Measurements from ENCODE around the gene PACS2.

Gene PACS2

DNA sequence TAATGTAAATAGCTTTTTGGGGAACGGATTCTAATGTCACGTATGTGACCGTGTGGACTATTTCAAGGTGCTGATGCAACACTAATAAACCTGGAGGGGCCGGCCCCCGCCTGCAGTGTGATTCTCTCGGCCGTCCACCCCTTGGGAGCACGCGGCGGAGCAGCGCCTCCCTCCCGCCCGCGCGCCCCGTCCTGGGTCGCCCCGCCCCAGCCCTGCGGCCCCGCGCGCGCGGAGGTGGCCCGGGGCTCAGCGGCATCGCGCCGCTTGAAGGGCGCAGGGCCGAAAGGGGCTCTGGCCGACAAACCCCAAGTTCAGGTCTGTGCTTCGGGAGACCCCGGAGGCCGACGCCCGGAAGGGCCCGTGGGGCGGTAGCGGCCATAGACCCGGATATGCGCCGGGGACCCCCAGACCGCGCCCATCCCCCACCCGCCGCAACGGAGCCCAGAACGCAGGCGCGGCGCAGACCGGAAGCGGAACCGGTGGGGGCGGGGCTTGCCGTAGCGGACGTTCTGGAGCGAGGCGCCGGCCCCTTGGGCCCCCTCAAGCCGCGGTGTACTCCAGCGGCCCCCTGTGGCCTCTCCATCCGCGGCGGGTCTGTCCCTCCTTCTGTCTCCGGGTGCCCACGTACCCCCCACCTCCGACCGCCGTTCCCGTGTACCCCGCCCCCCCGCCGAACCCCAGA lies 83.6 kb downstream of the PACS2 start, which contains the start of gene TEX22:
TEX22 (plus strand) TSS at position 495 of the 682 bp plus-strand sequence. CDS start 803 bp downstream, outside the sequence.
- peak; percentile 65 to 92 for DNase-seq (ENCODE audit: extremely low read depth in 1 of 2, low read depth in 1 of 2)

DNA sequence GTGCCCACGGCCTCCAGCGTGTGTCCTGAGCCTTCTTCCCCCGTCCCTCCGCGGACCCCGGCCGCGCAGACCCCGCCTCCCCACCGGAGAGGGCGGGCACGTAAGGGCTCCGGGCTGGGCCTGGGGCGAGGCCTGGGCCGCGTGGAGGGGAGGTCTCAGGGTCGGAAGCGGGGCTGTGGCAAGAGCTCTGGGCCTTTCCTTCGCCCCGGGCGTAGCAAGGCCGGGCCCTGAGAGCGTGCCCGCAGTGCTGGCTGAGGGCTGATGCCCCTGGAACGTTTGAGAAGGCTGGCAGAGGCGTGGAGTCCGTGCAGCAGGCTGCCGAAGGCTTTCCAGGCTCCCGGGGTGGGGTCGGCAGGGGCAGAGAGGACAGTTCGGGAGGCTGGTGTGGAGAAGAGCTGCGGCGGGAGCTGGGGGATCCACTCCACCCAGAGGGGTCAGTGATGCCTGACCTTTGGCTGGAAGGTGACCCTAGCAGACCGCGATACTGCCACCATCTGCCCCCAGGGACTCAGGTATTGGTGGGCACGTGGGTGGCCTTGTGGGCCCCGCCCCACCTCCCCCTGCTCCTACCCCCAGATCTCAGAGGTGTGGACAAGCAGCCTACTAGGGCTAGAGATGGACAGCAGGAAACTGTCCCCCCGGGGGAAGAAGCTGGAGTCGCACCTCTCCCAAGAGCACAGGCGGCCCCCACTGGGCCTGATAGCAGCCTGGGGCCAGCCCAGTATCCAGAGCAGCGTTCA lies 84.3 kb downstream of the PACS2 start:
- no peak for DNase-seq (ENCODE audit: extremely low read depth in 1 of 2, low read depth in 1 of 2)

DNA sequence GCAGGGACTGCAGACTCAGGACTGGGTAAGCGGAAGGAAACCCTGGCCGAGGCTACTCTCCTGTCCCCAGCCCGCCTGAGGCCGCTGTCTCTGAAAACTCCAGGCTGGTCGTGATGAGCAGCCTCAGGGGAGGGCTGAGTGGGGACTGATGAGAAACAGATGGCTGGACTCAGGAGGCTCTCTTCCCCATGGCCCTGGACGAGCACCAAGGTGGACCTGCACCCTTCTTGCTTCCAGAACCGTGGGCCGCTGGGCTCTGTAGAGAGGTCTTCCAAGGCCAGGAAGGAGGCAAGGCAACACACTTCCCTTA lies 84.9 kb downstream of the PACS2 start:
- DNase-seq (ENCODE audit: extremely low read depth in 1 of 2, low read depth in 1 of 2), result no peak

DNA sequence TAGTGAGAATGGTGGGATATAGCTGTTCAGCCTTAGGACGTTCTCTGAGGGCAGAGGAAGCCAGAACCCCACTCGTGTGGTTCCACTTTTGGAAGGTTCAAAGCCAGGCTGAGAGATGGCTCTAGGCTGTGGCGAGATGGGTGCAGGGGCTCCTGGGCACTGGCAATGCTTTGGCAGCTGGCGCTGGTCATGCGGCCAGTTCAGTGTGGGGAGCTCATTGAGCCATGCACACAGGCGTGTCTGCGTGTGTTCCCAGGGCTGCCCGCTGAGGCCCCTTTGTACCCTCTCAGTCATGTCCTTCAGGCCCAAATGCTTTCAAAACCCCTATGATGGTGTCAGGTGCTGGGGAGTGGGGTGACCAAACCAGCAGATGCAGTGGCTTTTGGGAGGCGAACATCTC lies 85.5 kb downstream of the PACS2 start:
- no peak for DNase-seq (ENCODE audit: extremely low read depth in 1 of 2, low read depth in 1 of 2)

DNA sequence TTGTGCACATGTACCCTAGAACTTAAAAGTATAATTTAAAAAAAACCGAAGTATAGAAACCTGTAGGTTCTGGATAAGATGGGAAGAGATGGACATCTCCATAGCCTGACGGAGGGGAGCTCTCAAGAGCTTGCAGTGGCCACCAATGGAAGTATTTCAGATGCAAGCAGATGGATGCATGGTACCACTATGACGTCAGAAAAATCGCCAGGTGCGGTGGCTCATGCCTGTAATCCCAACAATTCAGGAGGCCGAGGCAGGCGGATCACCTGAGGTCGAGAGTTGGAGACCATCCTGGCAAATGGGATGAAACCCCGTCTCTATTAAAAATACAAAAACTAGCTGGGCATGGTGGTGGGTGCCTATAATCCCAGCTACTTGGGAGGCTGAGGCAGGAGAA lies 87.2 kb downstream of the PACS2 start:
- DNase-seq (ENCODE audit: extremely low read depth in 1 of 2, low read depth in 1 of 2), result no peak

DNA sequence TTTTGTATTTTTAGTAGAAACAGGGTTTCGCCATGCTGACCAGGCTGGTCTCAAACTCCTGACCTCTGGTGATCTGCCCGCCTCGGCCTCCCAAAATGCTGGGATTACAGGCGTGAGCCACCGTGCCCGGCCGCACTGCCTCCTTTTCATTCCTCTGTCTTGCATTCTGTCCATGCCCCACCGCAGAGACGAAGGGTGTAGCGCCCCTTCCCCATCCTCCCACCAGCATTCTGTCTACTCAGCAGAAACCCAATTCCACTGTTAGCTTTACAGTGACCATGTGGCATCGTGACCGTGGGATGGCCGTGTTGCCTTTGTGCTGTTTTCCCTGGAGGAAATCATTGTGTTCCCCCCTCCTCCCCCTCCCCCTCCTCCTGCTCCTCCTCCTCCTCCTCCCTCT lies 94.0 kb downstream of the PACS2 start:
- no peak for DNase-seq (ENCODE audit: extremely low read depth in 1 of 2, low read depth in 1 of 2)

DNA sequence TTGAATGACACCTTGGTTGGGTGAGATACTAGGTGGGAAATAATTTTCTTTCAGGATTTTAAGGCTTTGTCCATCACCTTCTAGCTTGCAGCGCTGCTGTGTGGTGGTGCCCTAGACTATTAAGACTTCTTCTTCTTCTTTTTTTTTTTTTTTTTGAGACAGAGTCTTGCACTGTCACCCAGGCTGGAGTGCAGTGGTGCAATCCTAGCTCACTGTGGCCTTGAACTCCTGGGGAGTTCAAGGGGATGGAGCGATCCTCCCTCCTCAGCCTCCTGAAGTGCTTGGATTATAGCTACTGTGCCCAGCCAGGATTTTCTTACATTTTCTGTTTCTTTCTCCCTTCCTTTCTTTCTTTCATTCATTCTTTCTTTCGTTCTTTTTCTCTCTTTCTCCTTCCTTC lies 94.8 kb downstream of the PACS2 start:
- DNase-seq (ENCODE audit: extremely low read depth in 1 of 2, low read depth in 1 of 2), result no peak

DNA sequence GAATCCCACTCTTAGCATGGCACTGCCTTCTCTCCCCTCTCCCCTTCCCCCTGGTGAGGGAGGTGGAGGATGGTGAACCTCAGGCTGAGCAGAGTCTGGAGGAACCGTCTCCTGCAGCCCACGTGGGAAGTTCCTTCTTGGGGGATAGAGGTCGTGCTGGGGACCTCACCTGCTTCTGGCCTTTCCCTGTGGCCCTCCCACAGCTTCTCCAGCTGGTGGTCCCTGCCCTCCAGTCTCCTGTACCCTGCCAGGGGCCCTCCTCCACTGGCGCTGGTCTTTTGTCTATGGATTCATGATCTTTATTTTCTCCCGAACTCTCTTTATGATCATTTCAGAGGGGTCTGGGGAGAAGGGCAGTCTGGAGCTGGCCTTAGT lies 96.1 kb downstream of the PACS2 start:
- DNase-seq (ENCODE audit: extremely low read depth in 1 of 2, low read depth in 1 of 2), result no peak

DNA sequence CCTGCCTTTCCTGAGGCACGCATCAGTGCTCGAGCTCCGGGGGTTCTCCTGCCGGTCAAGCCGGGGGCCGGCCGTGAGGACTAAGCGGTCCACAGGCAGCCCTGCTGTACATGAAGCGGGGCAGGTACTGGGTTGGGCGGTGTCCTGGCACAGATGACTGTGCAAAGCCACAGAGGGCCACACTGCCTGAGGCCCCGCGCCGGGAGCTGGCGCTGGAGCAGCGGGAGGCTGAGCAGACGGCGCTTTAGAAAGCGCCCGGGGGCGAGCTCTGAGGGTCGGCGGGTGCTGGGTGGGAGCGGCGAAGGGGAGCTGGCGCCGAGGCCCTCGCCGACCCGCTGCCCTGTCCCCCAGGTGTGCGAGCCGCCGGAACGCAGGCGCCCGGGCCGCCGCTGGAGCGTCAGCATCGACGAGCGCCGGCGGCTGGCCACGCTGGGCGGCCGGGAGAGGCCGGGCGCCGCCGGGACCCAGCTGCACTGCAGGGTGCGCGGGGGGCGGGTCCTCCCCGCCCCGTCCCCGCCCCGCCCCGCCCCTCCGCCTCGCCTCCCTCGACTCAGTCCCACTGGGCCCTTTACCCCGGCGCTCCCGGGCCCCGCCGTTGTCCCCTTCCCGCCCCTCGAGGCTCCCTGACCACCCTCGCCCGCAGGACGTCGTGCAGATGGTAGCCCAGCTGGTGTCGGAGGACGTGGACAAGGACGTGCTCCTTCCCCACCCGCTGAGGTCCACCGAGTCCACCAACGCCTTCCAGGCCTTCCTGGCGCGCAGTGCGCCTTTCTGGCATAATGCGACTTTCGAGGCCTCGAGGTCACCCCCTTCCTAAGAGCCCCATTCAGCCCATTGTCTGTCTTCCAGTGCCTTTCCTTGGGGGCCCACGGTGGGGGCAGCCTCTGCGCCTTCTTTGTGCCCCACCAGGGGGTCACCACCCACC lies 96.7 kb downstream of the PACS2 start:
- DNase-seq (ENCODE audit: extremely low read depth in 1 of 2, low read depth in 1 of 2), result no peak

DNA sequence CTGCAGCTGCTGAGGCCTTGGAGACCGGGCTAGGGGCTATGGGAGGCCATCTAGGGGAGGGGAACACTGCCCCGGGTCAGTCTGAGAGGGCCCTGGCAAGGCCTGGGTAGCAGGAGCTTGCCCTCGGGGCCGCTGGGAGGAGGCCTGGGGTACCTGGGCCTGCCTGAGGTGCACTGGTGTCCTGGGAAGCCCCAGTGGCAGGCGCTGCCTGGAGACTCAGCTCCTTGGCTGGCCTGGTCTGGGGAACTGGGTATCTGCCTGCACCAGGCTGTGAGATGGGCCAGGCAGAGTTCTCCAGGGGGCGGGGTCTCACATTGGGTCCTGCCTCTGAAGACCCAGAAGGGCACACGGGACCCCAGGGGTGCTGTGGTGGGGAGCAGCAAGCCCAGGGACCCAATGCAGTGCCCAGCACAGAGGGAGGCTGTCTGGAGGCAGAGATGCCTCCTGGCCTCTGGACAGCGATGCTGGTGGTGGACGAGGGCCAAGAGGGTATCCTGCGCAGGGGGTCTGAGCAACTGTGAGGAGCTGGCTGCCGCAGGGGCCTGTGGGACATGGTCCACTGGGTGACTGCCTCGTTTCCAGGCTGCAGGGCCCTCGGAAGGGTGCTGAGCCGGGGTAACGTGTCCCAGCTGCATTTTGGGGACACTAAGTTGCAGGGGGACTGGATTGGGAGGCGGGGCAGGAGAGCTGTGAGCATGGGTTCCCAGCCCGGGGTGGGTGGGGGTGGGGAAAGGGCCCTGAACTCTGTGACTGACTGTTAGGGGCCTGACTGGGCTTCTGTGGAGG lies 97.6 kb downstream of the PACS2 start:
- no peak for DNase-seq (ENCODE audit: extremely low read depth in 1 of 2, low read depth in 1 of 2)

DNA sequence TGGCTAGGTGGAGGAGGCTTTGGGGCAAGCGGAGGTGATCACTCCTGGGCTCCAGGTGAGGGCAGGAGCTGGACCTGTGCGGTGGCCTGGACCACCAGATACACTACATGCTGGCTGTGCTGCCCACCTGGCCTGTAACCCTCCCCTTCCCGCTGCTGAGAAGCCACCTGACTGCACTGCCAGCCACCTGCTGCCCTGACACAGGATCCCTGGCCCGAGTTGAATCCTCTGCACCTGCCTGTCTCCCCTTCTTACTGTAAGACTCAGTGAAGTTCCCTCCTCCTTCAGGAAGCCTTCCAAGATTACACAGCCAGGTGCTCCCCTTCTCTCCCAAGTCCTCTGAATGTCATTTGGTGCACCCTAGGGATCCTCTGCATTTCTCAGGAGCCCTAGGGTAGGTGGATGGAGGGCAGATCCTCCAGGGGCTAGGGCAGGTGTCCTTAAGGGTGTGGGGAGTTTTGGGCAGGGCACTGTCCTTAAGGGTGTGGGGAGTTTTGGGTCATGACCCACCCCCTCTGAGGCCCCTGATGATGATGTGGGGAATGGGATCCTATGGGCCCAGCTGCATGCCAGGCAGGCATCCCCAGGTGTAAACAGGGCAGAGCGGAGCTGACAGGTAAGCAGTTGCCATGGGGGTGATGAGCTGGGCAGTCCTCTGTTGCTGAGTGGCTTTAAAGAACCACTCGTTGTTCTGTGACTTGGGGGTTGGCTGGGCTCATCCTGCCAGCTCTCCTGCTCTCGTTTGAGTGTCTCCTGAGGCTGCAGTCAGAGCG lies 98.4 kb downstream of the PACS2 start:
- no peak for DNase-seq (ENCODE audit: extremely low read depth in 1 of 2, low read depth in 1 of 2)

DNA sequence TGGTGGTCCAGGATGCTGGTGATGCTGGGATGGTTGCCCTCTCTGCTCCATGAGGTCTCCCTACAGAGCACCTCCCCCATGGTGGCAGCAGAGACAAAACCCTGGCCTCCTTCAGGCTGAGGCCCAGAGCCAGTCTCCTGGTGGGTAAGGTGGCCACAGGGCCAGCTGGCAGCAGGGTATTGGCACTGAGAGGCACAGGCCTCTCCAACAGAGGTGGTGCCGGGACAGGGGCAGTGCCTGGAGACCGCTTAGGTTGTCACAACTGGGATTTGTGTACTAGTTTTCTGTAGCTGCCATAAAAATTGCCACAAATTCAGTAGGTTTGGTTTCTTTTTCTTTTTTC lies 99.0 kb downstream of the PACS2 start:
- DNase-seq (ENCODE audit: extremely low read depth in 1 of 2, low read depth in 1 of 2), result no peak

DNA sequence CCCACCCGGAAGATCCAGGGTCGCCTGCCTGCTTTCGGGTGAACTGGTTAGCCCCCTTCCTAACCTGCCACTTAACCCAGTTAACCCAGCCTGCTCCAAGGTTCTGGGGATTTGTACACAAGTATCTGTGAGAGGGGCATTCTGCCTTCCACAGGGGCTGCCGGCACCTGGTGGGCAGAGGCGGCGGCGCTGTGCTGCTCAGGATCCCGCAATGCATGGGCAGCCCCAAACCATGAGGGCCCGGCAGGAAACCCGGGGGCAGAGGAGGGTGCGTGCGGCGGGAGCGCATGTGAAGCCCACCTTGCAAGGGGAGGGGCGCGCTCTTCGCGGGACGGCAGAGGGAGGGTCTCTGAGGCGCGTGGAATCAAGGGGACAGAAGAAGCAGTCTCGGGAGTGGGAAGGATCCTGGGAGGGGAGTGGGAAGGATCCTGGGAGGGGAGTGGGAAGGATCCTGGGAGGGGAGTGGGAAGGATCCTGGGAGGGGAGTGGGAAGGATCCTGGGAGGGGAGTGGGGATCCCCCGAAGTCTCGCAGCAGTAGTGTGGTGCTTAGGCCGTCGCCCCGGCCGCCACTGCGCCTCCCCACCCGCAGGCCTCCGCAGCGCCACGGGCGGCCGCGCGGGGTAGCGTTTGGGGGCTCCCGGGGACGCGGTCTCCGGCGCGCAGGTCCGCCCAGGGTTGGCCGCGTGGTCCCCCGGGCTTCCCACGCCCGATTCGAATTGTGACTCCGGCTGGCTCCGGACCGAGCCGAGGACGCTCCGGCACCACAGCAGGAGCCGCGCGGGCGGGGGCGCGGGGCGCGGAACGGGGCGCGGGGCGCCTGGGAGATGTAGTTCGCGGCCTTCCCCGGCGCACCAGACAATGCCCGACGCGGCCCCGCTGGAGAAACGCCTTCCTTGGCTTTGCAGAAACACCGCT lies 100.2 kb downstream of the PACS2 start:
- peak in 1 of 2 donors; percentile 44 for DNase-seq (ENCODE audit: extremely low read depth in 1 of 2, low read depth in 1 of 2)

DNA sequence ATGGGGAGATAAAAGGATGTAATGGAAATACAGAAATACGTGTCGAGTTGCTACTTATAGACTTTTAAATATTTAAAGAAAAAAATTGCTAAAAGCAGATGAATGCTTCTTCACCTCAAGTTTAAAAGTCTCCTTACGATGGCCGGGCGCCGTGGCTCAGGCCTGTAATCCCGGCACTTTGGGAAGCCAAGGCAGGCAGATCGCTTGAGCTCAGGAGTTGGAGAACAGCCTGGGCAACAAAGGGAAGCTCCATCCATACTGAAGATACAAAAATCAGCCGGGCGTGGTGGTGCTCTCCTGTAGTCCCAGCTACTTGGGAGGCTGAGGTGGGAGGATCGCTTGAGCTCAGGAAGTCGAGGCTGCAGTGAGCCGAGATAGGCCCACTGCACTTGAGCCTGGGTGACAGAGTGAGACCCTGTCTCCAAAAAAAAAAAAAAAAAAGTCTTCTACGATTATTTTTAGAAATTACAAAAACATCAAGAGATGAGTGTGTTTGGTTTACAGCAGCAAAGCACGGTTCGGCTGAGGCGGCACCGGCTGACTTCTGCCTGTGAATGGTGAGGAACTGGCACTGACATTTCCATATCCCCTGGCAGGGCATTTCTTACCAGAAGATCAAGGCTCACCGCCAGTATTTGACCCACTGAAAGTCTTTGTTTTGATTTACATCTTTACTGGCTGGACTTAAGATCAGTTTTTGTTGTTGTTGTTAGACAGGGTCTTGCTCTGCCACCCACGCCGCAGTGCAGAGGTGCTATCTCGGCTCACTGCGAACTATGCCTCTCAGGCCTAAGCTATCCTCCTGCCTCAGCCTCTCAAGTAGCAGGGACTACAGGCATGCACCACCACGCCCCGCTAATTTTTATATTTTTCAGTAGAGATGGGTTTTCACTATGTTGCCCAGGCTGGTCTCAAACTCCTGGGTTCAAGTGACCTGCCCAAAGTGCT lies 101.2 kb downstream of the PACS2 start:
- DNase-seq (ENCODE audit: extremely low read depth in 1 of 2, low read depth in 1 of 2), result no peak

DNA sequence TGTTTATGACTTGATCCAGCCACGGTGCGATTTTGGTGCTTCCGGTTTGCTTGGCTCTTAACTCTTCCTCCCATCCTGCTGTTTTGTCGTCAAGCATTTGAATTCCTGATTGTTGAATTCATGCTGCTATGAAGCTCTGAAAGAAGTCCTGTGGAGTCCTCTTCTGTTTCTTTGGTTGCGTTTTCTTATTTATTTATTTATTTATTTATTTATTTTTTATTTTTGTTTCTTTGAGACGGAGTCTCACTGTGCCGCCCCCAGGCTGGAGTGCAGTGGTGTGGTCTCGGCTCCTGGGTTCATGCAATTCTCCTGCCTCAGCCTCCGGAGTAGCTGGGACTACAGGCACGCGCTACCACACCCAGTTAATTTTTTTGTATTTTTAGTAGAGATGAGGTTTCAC lies 102.1 kb downstream of the PACS2 start:
- no peak for DNase-seq (ENCODE audit: extremely low read depth in 1 of 2, low read depth in 1 of 2)

DNA sequence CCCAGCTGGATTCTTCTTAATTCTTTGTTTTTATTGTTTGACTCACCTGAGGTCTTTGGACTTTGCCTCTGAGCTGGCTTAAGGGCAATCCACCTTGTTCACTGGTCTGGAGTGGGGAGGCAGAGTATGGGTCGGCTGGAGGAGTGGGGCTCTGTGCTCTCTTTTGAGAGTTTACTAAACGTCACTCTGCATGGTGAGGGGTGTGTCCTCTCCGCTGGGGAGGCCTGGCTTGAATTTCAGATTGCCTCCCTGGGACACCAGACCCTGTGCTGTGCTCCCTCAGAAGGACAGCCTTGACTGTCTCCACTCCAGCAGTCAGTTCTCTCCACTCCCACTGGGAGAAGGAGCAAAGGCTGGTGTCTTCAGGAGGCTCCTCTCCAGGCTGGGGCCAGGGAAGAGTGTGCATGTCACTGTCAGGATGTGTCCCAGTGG lies 103.2 kb downstream of the PACS2 start:
- no peak for DNase-seq (ENCODE audit: extremely low read depth in 1 of 2, low read depth in 1 of 2)

DNA sequence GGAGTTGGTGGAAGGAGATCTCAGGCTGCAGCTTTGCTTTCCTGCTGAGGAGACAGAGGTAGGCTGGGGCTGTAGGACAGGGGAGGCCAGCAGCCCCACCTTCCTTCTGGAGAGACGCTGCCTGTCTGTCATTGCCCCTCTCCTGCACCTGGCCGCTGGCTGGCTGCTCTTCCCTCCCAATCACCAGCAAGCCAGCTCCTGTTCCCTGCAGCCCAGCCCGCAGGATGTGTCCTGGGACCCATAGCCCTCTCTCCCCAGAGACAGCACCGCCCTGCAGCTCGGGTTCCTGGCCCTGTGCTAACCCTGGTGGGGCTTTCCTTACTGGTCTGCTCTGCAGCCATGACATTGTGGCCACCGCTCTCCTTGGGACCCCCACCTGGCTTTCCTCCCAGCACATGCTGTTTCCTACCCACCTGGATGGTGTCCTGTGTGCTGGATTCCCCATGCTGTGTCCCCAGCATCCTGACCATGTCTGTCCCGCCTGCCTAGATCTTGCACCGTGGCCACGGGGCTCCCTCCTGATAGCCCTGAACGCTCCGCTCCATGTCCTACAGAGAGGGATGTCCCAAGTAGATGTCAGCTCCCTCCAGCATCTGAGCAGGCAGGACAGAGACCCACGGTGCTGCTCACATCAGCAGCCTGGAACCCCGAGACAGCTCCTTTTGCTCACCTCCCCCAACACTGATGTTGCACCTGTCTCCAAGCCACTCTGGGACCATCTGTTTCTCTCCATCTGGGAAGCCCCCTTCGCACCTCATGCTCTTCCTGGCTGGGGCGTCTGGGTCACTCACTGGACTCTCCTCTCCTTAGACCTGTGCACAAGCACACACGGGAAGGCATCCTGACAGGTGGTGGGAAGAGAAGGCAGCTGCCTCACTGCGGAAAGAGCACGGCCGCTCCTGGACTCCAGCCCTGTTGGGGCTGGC lies 104.0 kb downstream of the PACS2 start:
- DNase-seq (ENCODE audit: extremely low read depth in 1 of 2, low read depth in 1 of 2), result no peak
